Measurements from ENCODE around the gene PTPRT. TPM values are rescaled to one million over a fixed set of nuclear protein-coding genes. Genes with fewer than 3 reads are reported as not detected.

PTPRT gene
- polyA plus RNA-seq, 3 donors, result not detected

DNA sequence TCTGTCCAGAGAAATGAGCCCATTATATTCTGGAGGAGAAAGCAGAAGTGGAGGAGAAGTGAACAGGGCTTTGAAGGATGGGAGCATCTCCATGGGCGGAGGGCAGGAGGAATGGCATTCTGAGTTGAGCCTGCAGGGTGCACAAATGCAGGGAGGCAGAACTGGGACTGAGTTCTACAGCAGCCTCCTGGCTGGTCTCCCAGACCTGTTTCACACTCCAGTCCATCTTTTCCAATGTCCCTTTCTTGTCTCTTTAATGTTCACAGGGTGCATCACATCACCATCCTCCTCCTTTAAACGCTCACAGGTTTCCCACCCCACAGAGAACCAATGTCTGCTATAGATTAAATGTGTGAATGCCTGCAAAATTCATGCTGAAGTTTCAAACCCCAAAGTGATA lies 302.9 kb downstream of the PTPRT start:
- no peaks in the 10 kb centered on the region for H3K4me1 Mint-ChIP-seq
- H3K4me3 Mint-ChIP-seq, result no peak overlapping the region
- intact Hi-C loops (cut with micrococcal nuclease), result no loop called here
- Histone ChIP-seq H3K9me3 (replicated peaks in 1 of 2; ENCODE audit: control insufficient read depth in 1 of 2, insufficient read depth in 1 of 2, low read length in 2 of 2) (peaks cover 5 to 11% of the 10 kb centered on the region in 2 donors), H4K20me1 (ENCODE audit: insufficient read depth, low read length) (no peaks in the 10 kb centered on the region), H3K4me1 (ENCODE audit: control insufficient read depth in 1 of 2, insufficient read depth in 2 of 2, low read length in 2 of 2) (no peaks in the 10 kb centered on the region), H3K79me2 (ENCODE audit: insufficient read depth, low read length) (no peaks in the 10 kb centered on the region), H3K4me2 (replicated peaks; ENCODE audit: extremely low read depth, low read length, poor library complexity, severe bottlenecking) (no peak overlapping the region), H3K36me3 (replicated peaks in 1 of 2; ENCODE audit: control insufficient read depth in 1 of 2, insufficient read depth in 2 of 2, low read length in 2 of 2) (no peaks in the 10 kb centered on the region), H3K27me3 (ENCODE audit: control insufficient read depth in 2 of 2, insufficient read depth in 2 of 2, low read length in 2 of 2) (no peaks in the 10 kb centered on the region), H3K9ac (ENCODE audit: insufficient read depth, low read length, poor library complexity, severe bottlenecking) (no peak overlapping the region), H2AFZ (ENCODE audit: insufficient read depth, low read depth, low read length, poor library complexity, severe bottlenecking) (no peak overlapping the region), H3K4me3 (replicated peaks in 1 of 3; ENCODE audit: low read depth in 2 of 3, low read length in 3 of 3) (no peak overlapping the region), H3K27ac (ENCODE audit: low read depth in 1 of 2, low read length in 2 of 2) (no peak overlapping the region)
- 100% methylated on average over 1 of the region's 2 CpGs for WGBS (ENCODE audit: insufficient coverage)
- no peak for DNase-seq
- peaks cover 0 to 7% (median 5%) of the 10 kb centered on the region in 7 donors for H3K9me3 Mint-ChIP-seq
- TF ChIP-seq CTCF (IDR thresholded peaks at IDR 0.05), result no peak
- peaks cover 0 to 3% (median 1%) of the 10 kb centered on the region in 3 donors for H3K27me3 Mint-ChIP-seq (ENCODE audit: low read depth in 3 of 3)
- H3K27ac Mint-ChIP-seq, result no peak overlapping the region
- no peaks in the 10 kb centered on the region for H3K36me3 Mint-ChIP-seq

DNA sequence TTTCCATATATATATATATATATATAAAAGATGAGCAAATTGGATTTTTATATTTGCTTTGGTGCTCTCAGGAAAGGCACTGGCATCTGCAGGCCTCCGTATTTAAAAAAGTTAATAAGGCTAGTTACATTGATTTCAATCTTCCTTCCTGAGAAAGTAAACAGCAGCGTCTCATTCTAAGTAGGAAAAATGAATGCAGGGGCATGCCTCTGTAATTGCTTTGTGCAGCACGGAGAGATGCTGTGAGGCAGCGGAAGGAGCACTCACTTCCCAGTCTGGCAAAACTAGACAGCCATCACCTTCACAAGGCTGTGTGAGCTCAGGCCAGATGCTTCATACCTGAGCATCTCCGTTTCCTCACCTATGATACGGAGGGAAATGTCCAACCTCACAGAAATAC lies 303.7 kb downstream of the PTPRT start:
- H3K4me1 Mint-ChIP-seq, result no peaks in the 10 kb centered on the region
- peaks cover 0 to 3% (median 1%) of the 10 kb centered on the region in 3 donors for H3K27me3 Mint-ChIP-seq (ENCODE audit: low read depth in 3 of 3)
- no peak for TF ChIP-seq CTCF (IDR thresholded peaks at IDR 0.05)
- H3K4me1 ChIP-seq (ENCODE audit: control insufficient read depth in 1 of 2, insufficient read depth in 2 of 2, low read length in 2 of 2), result no peaks in the 10 kb centered on the region
- no peaks in the 10 kb centered on the region for H4K20me1 ChIP-seq (ENCODE audit: insufficient read depth, low read length)
- no peak overlapping the region for H3K27ac Mint-ChIP-seq
- H3K9me3 Mint-ChIP-seq, result peaks cover 0 to 7% (median 4%) of the 10 kb centered on the region in 7 donors
- H3K4me3 ChIP-seq (replicated peaks in 1 of 3; ENCODE audit: low read depth in 2 of 3, low read length in 3 of 3), result no peak overlapping the region
- no peaks in the 10 kb centered on the region for H3K79me2 ChIP-seq (ENCODE audit: insufficient read depth, low read length)
- intact Hi-C loops (cut with micrococcal nuclease), result no loop called here
- peaks cover 2 to 8% of the 10 kb centered on the region in 2 donors for H3K9me3 ChIP-seq (replicated peaks in 1 of 2; ENCODE audit: control insufficient read depth in 1 of 2, insufficient read depth in 1 of 2, low read length in 2 of 2)
- no peak overlapping the region for H3K4me2 ChIP-seq (replicated peaks; ENCODE audit: extremely low read depth, low read length, poor library complexity, severe bottlenecking)
- no peak overlapping the region for H3K4me3 Mint-ChIP-seq
- no peaks in the 10 kb centered on the region for H3K36me3 ChIP-seq (replicated peaks in 1 of 2; ENCODE audit: control insufficient read depth in 1 of 2, insufficient read depth in 2 of 2, low read length in 2 of 2)
- H3K27ac ChIP-seq (ENCODE audit: low read depth in 1 of 2, low read length in 2 of 2), result no peak overlapping the region
- no peak overlapping the region for H2AFZ ChIP-seq (ENCODE audit: insufficient read depth, low read depth, low read length, poor library complexity, severe bottlenecking)
- no peak for DNase-seq
- no peak overlapping the region for H3K9ac ChIP-seq (ENCODE audit: insufficient read depth, low read length, poor library complexity, severe bottlenecking)
- no peaks in the 10 kb centered on the region for H3K27me3 ChIP-seq (ENCODE audit: control insufficient read depth in 2 of 2, insufficient read depth in 2 of 2, low read length in 2 of 2)
- no CpG with 5 or more reads among the region's 6 CpGs for WGBS (ENCODE audit: insufficient coverage)
- H3K36me3 Mint-ChIP-seq, result no peaks in the 10 kb centered on the region

Measured in CD14-positive monocyte (primary cell).